DMS 273 treated with DMSO at 0.1 percent for 48 hours (cell line): Measurements from ENCODE around the gene B3GNT3.
A peak's percentile ranks its signal among the peaks of the same experiment; 100 is the strongest.

Experiments used
- DNase-seq: peaks from one replicate; lab custom pipeline; 2025; lab: John Stamatoyannopoulos, UW

B3GNT3 gene, protein sequence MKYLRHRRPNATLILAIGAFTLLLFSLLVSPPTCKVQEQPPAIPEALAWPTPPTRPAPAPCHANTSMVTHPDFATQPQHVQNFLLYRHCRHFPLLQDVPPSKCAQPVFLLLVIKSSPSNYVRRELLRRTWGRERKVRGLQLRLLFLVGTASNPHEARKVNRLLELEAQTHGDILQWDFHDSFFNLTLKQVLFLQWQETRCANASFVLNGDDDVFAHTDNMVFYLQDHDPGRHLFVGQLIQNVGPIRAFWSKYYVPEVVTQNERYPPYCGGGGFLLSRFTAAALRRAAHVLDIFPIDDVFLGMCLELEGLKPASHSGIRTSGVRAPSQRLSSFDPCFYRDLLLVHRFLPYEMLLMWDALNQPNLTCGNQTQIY

DNA sequence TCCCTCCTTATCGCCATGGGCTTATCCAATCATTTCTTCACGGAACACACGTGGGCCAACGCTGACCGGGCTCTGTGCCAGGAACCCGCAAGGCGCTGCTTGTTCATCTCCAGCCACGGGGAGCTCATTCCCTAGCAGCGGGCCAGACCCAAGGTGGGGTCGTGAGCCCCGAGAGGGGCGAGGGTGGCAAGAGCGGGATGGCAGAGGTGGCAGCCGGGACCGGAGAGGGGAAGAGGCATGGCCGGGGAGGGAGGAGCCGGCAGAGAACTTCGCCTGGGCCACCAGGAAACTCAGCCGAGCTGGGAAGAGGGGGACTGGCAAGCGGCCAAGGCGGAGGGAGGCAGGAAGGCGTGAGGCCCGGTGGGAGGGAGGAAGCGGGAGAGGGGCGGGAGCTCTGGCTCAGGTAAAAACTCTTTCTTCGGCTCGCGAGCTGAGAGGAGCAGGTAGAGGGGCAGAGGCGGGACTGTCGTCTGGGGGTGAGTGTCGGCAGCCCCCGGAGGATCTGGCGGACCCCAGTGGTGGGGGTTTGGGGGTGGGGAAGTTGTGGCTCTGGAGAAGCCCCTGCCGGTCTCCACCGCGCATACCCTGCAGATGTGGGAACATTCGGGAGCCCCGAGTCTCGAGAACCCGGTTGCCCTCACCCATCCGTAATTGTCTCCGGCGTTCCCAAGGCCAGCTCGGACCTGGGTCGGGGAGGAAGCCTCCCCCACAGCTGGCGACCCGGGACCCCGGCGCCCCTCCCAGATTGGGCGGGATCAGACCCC is at the start of gene B3GNT3:
Gene B3GNT3, plus strand, starts transcription at position 408 of the 764 bp plus-strand sequence. CDS start 12,670 bp downstream, outside the sequence.
- peak; percentile 14 for DNase-seq

DNA sequence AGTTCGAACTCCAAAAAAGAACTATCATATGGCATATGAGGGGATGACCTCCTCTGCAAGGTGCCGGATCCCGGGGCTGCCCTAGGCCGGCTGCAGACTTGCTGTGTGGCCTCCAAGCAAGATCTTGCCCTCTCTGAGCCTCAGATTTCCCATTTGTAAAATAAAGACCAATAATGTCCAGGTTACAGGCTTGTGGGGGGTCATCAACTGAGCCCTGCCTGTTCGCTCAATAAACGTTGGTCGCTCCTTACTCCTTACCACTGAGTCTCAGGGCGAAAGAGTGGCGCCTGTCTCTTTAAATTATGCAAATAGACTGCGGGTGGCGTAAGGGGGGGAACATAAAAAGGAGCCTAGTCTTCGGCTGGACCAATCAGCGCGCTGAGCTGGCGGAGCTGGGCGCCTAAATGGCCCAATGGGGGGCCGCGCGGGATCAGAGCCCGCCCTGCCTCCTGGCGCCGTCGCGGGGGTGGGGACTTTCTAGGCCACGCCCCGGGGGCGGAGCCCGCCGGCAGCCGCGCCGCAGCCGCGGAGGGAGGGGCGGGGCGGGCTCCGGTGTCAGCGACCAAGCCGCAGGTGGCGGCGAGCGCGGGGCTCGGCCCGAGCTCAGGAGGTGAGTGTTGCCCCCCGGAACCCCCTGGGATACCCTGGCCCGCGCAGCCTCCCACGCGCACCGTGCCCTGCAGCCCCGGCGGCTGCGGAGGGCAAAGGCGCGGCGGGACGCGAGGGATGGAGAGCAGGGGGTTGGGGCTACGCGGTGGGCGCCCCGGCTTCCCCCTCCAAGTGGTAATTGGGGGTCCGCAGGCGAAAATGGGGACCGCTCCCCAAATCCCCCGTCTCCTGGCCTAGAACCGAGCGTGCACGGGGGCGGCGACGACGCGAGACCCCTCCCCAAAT is 47.5 kb upstream of the B3GNT3 start:
- DNase-seq: peak; percentile 83

DNA sequence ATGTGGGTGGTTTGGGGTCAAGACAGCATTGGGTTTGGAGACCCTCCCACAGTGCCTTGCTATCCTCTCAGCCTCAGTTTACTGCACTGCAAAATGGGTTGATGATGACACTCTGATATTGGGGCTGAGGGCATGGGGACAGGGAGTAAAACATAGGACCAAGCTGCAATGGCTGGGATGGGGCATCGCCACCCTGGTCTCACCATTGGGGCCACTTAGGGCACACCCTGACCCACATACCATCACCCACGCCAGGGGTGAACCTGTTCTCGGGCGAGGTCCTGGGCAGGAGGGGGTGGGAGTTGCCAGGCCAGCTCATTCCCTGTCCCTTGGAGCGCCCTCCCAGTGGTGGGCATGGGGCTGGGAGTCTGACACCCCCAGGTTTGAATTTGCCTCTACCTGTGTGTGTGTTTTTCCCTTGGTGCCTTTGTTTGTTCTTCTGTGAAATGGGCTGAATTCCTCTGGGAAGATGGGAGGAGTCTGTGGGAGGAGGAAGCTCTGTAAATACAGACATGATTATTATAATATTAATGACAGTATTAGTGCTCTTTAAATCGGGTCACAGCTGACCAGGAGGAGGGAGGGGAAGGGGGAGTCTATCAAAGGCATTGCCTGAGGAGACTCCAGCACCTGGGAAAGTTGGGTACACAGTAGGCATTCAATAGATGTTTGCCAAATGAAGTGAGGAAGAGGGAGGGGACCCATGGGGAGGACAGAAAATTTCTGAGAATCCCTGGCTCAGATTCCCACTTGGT is 45.9 kb upstream of the B3GNT3 start:
- no peak for DNase-seq

DNA sequence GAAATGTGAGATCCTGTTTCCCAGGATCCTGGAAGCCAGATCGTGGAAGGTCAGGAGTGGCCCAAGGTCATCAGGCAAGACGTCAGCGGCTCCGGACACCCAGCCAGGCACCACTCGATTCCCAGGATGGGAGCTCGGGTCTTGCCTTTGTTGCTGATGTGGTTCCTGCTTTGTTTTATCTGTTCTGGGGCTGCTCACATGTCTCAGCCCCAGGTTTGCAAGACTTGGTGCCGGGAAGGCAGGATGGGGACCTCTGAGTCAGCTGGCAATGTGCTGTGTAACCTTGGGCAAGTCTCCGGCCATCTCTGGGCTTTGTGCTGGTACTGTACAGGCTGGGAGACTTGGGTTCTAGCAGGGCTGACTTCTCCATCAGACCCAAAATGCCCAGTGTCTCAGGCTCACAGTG is 45.0 kb upstream of the B3GNT3 start:
- no peak for DNase-seq

DNA sequence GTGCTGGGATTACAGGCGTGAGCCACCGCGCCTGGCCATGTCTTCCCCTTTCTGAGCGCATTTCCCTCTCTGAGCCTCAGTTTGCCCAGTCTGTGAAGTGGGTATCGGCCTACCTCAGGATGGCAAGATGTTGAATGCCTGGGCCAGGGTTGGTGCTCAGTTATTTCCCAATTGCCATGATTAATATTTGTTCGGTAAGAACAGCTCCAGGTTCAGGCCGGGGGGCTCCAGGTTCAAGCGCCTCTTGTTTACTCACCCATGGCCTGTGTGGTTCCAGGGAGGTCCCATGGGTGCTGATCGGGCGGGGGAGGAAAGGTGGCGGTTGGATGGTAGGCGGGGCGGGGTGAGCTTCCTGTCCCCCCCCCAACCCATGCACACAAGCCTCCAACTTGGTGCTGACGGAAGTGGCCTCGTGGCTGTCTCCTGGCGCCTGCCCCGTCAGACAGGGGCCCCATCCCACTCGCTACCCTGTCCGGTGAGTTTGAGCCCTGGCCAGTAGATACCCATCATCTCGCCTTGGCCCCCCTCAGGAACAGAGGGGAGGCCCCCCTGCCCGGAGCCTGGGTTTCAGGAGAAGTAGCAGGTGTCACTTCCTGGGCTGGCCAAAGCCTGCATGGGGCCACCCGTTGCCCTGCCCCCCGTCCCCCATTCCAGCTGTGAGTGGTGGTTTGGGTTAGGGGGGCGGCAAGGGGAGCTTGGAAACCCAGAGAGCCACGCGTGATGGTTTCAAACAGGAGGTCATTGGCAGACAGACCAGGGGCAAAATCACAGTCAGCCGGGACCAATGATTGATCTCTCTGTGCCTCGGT is 43.6 kb upstream of the B3GNT3 start, which contains the start of gene FCHO1:
Gene FCHO1, plus strand, starts transcription at position 375 of the 809 bp plus-strand sequence. CDS start 3,688 bp downstream, outside the sequence.
- DNase-seq: no peak

DNA sequence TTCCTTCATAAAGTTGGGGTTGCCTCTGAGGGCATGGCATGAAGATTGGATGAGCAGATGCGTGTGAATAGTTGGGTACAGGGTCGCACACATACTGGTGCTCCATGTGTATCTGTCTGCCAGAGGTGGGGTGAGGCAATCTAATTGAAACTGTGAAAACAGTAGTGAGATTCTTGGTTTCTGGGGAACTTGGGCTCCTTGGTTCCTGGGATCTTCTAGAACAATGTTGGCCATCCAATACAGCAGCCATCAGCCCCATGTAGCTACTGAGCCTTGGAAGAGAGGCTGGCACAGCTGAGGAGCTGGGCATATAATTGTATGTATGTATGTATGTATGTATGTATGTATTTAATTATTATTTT is 43.0 kb upstream of the B3GNT3 start:
- no peak for DNase-seq

DNA sequence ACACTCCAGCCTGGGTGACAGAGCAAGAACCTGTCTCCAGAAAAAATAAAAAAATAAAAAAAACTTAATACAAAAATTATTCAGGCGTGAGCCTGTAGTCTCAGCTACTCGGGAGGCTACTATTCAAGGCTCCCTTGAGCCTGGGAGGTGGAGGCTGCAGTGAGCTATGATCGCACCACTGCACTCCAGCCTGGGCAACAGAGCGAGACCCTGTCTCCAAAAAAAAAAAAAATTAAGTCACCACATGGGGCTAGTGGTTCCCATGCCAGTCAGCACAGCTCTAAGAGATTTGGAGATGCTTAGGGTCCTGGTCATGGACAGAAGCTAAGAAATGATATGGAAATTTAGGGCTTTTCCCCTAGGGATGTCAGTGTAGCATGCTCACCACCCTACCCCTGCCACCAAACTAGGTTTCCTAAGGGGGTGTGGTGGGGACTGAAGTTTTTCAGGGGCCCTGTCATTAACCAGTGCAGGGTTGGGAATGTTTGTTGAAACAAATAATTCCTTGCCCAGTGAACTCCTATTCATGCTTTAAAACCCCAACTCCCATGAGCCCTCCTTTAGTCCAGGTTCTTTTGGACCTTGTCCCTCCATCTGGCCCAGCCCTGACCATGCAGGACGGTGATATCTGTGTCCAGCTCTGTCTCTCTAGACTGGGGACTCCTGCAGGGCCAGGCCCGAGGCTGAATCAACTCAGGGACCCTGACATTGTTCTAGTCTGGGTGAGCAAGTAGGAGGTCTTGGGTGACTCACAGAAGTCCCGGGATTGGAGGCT is 41.9 kb upstream of the B3GNT3 start:
- no peak for DNase-seq

DNA sequence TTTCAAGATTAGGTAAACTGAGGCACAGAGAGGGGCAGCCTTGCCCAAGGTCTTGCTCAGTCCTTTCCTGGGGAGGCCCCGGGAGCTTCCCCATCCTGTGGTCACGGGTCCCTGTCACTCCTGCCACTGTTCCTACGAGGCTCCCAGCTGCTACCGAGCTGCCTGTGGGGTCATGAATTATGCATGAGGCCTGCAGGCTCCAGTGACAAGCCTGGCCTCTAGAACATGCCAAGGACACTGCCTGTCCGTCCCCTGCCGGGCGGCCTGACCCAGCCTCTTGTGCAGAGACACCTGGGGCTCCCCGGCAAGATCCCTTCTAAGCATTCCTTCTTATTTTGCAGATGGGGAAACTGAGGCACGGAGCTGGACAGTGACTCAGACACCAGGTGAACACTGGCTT is 41.0 kb upstream of the B3GNT3 start:
- no peak for DNase-seq

DNA sequence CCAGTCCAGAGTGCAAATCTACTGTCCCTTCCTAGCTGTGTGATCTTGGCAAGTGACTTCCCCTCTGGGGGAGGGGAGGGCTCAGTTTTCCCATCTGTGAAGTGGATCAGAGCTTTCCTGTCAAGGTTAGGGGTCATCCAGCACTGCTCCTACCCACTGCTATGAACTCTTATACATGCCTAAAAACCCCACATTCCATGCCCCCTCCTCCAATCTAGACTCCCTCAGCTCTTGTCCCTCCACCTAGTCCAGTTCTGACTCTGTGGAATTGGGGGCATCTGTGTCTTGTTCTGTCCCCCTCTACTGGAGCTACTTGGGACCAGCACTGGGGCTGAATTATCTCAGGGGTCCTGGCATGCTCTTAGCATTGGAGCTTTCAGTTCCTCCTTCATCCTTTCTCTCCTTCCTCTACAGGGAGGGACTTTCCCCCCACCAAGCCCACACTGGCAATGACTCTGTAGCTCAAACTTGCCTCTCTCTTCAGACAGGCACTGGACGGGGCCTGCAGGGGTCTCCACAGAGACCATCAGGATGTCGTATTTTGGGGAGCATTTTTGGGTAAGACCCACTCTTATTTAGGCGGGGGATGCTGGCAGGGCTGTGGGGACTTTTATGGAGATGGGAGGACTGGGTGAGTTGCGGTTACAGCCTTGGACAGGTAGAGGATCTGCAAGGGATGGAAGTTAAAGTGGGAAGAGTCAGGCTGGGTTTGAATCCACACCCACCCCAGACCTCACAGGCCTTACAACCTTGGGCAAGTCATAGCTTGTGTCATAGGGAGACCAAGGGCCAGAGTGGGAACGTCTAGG is 40.1 kb upstream of the B3GNT3 start:
- DNase-seq: no peak

DNA sequence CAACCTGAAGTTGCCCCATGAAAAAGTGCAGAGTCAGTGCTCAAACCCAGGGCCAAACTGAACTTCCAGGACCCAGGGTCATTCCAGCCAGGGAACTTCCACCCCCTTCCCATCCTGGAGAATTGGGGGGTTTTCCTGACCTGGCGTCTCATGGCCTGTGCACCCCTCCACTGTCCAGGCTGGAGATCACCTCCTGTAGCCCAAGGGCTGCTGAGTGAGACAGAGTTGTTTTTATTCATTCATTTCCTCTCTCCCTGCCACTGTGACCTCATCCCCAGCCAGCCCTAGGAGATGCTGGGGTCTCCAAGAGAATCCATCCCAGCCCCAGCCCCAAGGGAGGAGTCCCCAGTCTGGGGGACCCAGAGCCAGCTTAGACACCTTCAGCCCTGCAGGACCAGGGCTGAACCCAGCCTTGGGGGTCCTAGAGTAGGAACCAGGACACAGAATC is 39.5 kb upstream of the B3GNT3 start:
- no peak for DNase-seq

DNA sequence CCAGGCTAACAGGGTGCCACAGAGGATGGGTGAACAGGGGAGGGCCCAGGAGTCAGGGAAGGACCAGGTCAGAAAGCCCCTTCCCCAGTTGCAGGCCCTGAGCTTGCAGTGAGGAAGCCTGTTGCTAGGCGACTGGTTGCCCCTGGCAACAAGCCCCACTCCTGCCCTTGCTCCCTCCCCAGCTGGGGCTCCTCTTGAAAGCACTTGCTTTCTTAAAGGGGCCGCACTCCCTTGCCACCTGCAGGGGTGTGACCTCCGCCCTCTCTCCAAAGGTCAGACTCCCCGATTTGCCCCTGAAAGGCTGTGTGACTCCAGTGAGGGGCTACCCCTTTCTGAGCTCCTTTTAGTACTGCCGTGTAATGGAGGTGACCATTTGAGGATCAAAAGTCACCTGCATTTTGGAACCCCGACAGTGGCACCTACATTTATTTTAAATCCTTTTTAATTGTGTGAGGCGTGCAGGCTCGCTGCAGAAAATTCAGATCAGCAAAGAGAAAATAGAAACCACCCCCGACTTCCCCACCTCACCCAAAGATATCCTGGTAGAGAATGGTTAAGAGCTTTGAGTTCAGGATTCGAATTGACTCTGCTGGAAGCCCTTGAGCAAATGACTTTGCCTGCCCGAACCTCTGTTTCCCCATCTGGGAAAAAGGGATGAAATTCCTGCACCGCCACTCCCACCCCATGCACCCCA is 38.8 kb upstream of the B3GNT3 start:
- DNase-seq: peak; percentile 68

DNA sequence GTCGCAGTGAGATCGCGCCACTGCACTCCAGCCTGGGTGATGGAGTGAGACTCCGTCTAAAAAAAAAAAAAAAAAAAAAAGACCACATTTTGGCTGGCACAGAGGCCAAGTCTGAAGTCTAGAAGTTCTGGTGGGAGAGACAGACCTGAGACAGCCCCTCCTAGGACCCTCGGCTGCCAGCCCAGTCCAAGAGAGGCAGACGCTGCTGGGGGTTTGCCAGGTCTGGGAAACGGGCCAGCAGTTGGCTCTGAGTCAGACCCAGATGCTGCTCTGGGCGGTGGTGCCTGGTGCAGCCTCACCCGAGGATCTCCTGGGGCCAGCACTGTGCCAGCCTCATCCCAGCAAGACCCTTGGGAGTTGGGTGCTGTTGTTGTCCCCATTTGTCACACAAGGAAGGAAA is 37.8 kb upstream of the B3GNT3 start:
- DNase-seq: peak; percentile 74

DNA sequence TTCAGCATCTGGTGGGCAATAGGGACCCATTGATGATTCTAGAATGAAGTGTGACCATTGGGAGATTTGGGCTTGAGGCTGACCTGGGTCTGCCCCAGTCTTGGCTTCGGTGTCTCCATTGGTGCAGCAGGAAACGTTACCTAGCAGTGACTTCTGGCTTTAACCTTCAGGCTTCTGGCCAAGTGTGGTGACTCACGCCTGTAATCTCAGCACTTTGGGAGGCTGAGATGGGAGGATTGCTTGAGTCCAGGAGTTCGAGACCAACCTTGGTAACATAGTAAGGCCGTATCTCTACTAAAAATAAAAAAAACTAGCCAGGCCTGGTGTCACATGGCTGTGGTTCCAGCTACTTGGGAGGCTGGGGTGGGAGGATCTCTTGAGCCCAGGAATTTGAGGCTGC is 36.4 kb upstream of the B3GNT3 start:
- no peak for DNase-seq

DNA sequence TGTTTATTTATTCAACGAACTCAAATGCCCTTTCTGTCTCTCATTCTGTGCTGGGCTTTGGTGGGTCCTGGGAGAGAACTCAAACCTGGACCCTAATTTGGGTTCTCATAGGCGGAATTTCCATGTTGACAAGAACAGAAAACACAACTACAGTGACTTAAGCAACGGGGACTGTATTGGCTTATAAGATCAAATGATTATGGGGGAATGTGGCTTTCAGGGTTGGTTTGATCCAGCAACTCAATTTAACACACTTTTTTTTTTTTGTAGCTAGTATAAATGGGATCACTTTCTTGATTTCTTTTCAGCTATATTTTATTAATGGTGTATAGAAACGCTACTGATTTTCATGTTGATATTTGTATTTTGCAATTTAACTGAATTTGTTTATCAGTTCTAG is 33.8 kb upstream of the B3GNT3 start:
- DNase-seq: no peak

DNA sequence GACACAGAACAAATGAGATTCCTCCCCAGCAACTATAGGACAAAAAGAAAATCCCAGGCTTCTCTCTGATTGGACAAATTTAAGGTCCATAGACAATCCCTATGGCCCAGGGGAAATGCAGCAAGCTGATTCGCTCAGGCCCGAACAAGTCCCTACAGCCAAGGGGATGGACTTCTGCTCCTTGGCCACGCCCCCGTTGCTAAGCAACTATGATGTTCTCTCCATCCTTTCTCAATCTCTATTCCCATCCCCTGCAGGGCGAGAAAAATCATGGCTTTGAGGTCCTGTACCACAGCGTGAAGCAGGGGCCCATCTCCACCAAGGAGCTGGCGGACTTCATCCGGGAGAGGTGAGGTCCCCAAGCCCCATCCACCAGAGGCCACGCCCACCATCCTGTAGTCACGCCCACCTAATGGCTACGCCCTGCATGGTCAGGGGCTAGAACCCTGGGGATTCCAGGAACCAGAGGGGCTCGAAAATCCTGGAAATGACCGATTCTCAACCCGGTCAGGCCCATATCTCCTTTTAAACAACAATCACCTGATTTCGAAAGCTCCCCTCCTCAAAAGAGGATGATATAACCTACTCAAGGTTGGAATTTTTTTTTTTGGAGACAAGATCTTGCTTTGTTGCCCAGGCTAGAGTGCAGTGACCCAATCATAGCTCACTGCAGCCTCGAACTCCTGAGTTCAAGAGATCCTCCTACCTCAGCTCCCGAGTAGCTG is 32.3 kb upstream of the B3GNT3 start:
- peak; percentile 26 for DNase-seq

DNA sequence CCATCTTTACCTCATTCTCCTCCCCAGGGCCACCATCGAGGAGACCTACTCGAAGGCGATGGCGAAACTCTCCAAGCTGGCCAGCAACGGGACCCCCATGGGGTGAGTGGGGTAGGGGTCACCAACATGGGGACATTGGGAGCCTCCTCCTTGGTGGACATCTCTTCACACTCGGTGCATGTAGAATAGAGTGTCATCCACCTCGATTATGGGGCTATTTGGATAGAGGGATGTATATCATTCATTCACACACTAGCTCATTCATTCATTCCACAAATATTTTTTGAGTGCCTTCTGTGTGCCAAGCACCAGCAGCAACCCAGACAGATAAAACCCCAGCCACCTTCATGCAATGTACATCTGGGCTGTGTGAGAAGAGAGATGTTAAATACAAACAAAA is 30.6 kb upstream of the B3GNT3 start:
- DNase-seq: no peak

DNA sequence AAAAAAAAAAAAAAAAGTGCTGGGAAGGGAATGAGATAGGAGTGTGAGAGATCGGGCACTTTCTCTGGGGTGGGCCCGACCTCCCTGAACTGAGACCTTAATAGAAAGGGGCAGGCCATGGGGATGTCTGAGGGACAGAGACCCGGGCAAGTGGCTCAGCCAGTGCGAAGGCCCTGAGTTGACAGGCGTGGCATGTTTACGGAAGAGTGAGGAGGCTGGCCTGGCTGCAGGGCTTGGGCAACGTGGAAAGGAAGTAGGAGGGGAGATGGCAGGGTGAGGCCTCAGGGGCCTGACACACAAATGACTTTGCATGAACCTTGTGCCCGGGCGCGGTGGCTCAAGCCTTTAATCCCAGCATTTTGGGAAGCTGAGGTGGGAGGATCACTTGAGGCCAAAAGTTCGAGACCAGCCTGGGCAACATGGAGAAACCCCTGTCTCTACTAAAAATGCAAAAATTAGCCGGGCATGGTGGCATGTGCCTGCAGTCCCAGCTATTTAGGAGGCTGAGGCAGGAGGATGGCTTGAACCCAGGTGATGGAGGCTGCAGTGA is 29.8 kb upstream of the B3GNT3 start:
- DNase-seq: no peak
